Activated T-cell treated with anti-CD3 and anti-CD28 coated beads, Interleukin-2, amount 50 U/mL, for 4 hours (primary cell): Measurements from ENCODE around the gene SEMA3E. TPM values are rescaled to one million over a fixed set of nuclear protein-coding genes. Genes with fewer than 3 reads are reported as not detected.

Source experiments
- ATAC-seq, 2 donors: fragments of 200-7000 bp; cut with Tn5 transposase; one replicate each; pipeline ENCODE4 v1.10.0; 2021
- DNase-seq: peaks from one replicate; pipeline ENCODE4 v3.0.0-alpha.2; 2020
- H3K27me3 Mint-ChIP-seq: one replicate; pipeline ENCODE4 v1.8.0; 2021; ENCODE audit warnings: low read depth, mixed read lengths
- H3K36me3 Mint-ChIP-seq: one replicate; pipeline ENCODE4 v1.8.0; 2022; ENCODE audit warnings: mixed read lengths; ENCODE audit not compliant: insufficient read depth
- H3K4me1 Mint-ChIP-seq: one replicate; pipeline ENCODE4 v1.8.0; 2021; ENCODE audit warnings: low read depth, mixed read lengths
- H3K4me3 Mint-ChIP-seq: one replicate; pipeline ENCODE4 v1.8.0; 2021; ENCODE audit warnings: mild to moderate bottlenecking, moderate library complexity, mixed read lengths
- H3K9me3 Mint-ChIP-seq: one replicate; pipeline ENCODE4 v1.8.0; 2021; ENCODE audit warnings: mixed read lengths
- total RNA-seq, 3 donors: library from RNA; stranded (reverse); gene quantifications; one replicate each; pipeline ENCODE4 v1.2.1, GENCODE V29; 2021

The SEMA3E gene
- total RNA-seq, 3 donors from 2014 or later: not detected

- no peaks in the 10 kb centered on the region for H3K9me3 Mint-ChIP-seq
- no peak overlapping the region for H3K4me3 Mint-ChIP-seq
- no peak for ATAC-seq
- H3K4me1 Mint-ChIP-seq: no peaks in the 10 kb centered on the region
- DNase-seq: no peak
- no peaks in the 10 kb centered on the region for H3K36me3 Mint-ChIP-seq
- no peaks in the 10 kb centered on the region for H3K27me3 Mint-ChIP-seq
These were observed 237.8 kb downstream of the SEMA3E start for GRCh38 chr7:83410989-83411591.

- Mint-ChIP-seq H3K9me3 (peaks cover 5% of the 10 kb centered on the region), H3K4me3 (no peak overlapping the region), H3K4me1 (no peaks in the 10 kb centered on the region), H3K36me3 (no peaks in the 10 kb centered on the region), H3K27me3 (no peaks in the 10 kb centered on the region)
- ATAC-seq (no peak), DNase-seq (no peak)
These were observed 254.2 kb downstream of the SEMA3E start for GRCh38 chr7:83394776-83395175.

GRCh38 chr7:83388436-83388835 is 260.5 kb downstream of the SEMA3E start:
- H3K4me1 Mint-ChIP-seq: no peaks in the 10 kb centered on the region
- H3K27me3 Mint-ChIP-seq: no peaks in the 10 kb centered on the region
- no peaks in the 10 kb centered on the region for H3K36me3 Mint-ChIP-seq
- H3K9me3 Mint-ChIP-seq: peaks cover 5% of the 10 kb centered on the region
- ATAC-seq (no peak), DNase-seq (no peak)
- no peak overlapping the region for H3K4me3 Mint-ChIP-seq

GRCh38 chr7:83366629-83367028 is 282.3 kb downstream of the SEMA3E start:
- H3K9me3 Mint-ChIP-seq: peaks cover 3% of the 10 kb centered on the region
- H3K36me3 Mint-ChIP-seq: no peaks in the 10 kb centered on the region
- H3K4me3 Mint-ChIP-seq: no peak overlapping the region
- DNase-seq: no peak
- H3K4me1 Mint-ChIP-seq: no peaks in the 10 kb centered on the region
- H3K27me3 Mint-ChIP-seq: no peaks in the 10 kb centered on the region
- ATAC-seq: no peak

- Mint-ChIP-seq H3K36me3 (no peaks in the 10 kb centered on the region), H3K4me3 (no peak overlapping the region), H3K4me1 (no peaks in the 10 kb centered on the region), H3K9me3 (peaks cover 6% of the 10 kb centered on the region), H3K27me3 (no peaks in the 10 kb centered on the region)
- no peak for ATAC-seq
- no peak for DNase-seq
These were observed 283.2 kb downstream of the SEMA3E start for GRCh38 chr7:83365746-83366145.

GRCh38 chr7:83362871-83363550 is 285.9 kb downstream of the SEMA3E start:
- ATAC-seq (no peak), DNase-seq (no peak)
- no peaks in the 10 kb centered on the region for H3K36me3 Mint-ChIP-seq
- H3K27me3 Mint-ChIP-seq: no peaks in the 10 kb centered on the region
- peaks cover 6% of the 10 kb centered on the region for H3K9me3 Mint-ChIP-seq
- H3K4me1 Mint-ChIP-seq: no peaks in the 10 kb centered on the region
- H3K4me3 Mint-ChIP-seq: no peak overlapping the region

GRCh38 chr7:83359108-83359507 is 289.8 kb downstream of the SEMA3E start:
- no peaks in the 10 kb centered on the region for H3K36me3 Mint-ChIP-seq
- H3K27me3 Mint-ChIP-seq: no peaks in the 10 kb centered on the region
- no peak for ATAC-seq
- peaks cover 6% of the 10 kb centered on the region for H3K9me3 Mint-ChIP-seq
- no peaks in the 10 kb centered on the region for H3K4me1 Mint-ChIP-seq
- DNase-seq: no peak
- no peak overlapping the region for H3K4me3 Mint-ChIP-seq

GRCh38 chr7:83355143-83355542 is 293.8 kb downstream of the SEMA3E start:
- H3K9me3 Mint-ChIP-seq: peaks cover 7% of the 10 kb centered on the region
- no peak for ATAC-seq
- H3K27me3 Mint-ChIP-seq: no peaks in the 10 kb centered on the region
- H3K36me3 Mint-ChIP-seq: no peaks in the 10 kb centered on the region
- DNase-seq: no peak
- no peak overlapping the region for H3K4me3 Mint-ChIP-seq
- H3K4me1 Mint-ChIP-seq: no peaks in the 10 kb centered on the region

- Mint-ChIP-seq H3K36me3 (no peaks in the 10 kb centered on the region), H3K27me3 (no peaks in the 10 kb centered on the region), H3K4me1 (no peaks in the 10 kb centered on the region), H3K9me3 (peaks cover 14% of the 10 kb centered on the region), H3K4me3 (no peak overlapping the region)
- DNase-seq: no peak
- ATAC-seq: no peak
These were observed 300.9 kb downstream of the SEMA3E start for GRCh38 chr7:83347945-83348444.

- ATAC-seq: no peak
- DNase-seq: no peak
- Mint-ChIP-seq H3K27me3 (no peaks in the 10 kb centered on the region), H3K4me1 (no peaks in the 10 kb centered on the region), H3K36me3 (no peaks in the 10 kb centered on the region), H3K9me3 (peaks cover 9% of the 10 kb centered on the region), H3K4me3 (no peak overlapping the region)
These were observed 309.0 kb downstream of the SEMA3E start for GRCh38 chr7:83339907-83340306.

GRCh38 chr7:83338277-83338950 is 310.5 kb downstream of the SEMA3E start:
- ATAC-seq (no peak), DNase-seq (no peak)
- no peaks in the 10 kb centered on the region for H3K4me1 Mint-ChIP-seq
- no peaks in the 10 kb centered on the region for H3K27me3 Mint-ChIP-seq
- no peaks in the 10 kb centered on the region for H3K36me3 Mint-ChIP-seq
- H3K4me3 Mint-ChIP-seq: no peak overlapping the region
- H3K9me3 Mint-ChIP-seq: peaks cover 4% of the 10 kb centered on the region

- Mint-ChIP-seq H3K36me3 (no peaks in the 10 kb centered on the region), H3K27me3 (no peaks in the 10 kb centered on the region), H3K9me3 (no peaks in the 10 kb centered on the region), H3K4me1 (no peaks in the 10 kb centered on the region), H3K4me3 (no peak overlapping the region)
- no peak for DNase-seq
- no peak for ATAC-seq
These were observed 311.9 kb downstream of the SEMA3E start for GRCh38 chr7:83337050-83337449.

GRCh38 chr7:83326223-83326622 is 322.7 kb downstream of the SEMA3E start:
- Mint-ChIP-seq H3K27me3 (no peaks in the 10 kb centered on the region), H3K36me3 (no peaks in the 10 kb centered on the region), H3K4me1 (no peaks in the 10 kb centered on the region), H3K4me3 (no peak overlapping the region), H3K9me3 (peaks cover 7% of the 10 kb centered on the region)
- no peak for DNase-seq
- no peak for ATAC-seq

GRCh38 chr7:83325083-83325482 is 323.9 kb downstream of the SEMA3E start:
- ATAC-seq: no peak
- no peak for DNase-seq
- Mint-ChIP-seq H3K4me1 (no peaks in the 10 kb centered on the region), H3K27me3 (no peaks in the 10 kb centered on the region), H3K4me3 (no peak overlapping the region), H3K9me3 (peaks cover 7% of the 10 kb centered on the region), H3K36me3 (no peaks in the 10 kb centered on the region)

- H3K9me3 Mint-ChIP-seq: peaks cover 7% of the 10 kb centered on the region
These were observed 324.3 kb downstream of the SEMA3E start for GRCh38 chr7:83324596-83324995.

More at GRCh38 chr7:83324596-83324995, 324.3 kb downstream of the SEMA3E start:
- Mint-ChIP-seq H3K4me3 (no peak overlapping the region), H3K27me3 (no peaks in the 10 kb centered on the region), H3K36me3 (no peaks in the 10 kb centered on the region), H3K4me1 (no peaks in the 10 kb centered on the region)
- ATAC-seq (no peak), DNase-seq (no peak)
